ENCODE data around the gene HIF3A.

DNA sequence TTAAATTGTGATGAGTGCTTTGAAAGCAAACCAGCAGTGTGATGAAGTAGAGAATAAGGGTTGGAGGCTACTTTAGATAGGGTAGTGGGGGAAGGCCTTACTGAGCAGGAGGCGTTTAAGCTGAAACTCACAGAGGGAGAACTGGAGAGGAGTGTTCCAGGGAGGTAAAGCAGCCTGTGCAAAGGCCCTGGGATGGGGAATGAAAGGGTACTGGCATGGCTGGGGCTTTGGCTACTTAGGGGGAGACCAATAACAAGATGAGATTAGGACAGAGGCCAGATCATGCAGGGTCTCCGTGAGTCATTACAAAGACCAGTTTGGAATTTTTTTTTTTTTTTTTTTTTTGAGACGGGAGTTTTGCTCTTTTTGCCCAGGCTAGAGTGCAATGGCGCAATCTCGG lies 51.1 kb downstream of the HIF3A start:
- TF ChIP-seq, protein P1, sequence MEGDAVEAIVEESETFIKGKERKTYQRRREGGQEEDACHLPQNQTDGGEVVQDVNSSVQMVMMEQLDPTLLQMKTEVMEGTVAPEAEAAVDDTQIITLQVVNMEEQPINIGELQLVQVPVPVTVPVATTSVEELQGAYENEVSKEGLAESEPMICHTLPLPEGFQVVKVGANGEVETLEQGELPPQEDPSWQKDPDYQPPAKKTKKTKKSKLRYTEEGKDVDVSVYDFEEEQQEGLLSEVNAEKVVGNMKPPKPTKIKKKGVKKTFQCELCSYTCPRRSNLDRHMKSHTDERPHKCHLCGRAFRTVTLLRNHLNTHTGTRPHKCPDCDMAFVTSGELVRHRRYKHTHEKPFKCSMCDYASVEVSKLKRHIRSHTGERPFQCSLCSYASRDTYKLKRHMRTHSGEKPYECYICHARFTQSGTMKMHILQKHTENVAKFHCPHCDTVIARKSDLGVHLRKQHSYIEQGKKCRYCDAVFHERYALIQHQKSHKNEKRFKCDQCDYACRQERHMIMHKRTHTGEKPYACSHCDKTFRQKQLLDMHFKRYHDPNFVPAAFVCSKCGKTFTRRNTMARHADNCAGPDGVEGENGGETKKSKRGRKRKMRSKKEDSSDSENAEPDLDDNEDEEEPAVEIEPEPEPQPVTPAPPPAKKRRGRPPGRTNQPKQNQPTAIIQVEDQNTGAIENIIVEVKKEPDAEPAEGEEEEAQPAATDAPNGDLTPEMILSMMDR (IDR thresholded peaks at IDR 0.05) = no peak
- no peak for TF ChIP-seq POLR2A (IDR thresholded peaks at IDR 0.05)
